ENCODE data around the gene CFAP52. TPM values are rescaled to one million over a fixed set of nuclear protein-coding genes. Genes with fewer than 3 reads are reported as not detected.

CFAP52 gene
- total and polyA plus RNA-seq, 2 donors (not counting 3 experiments of a cell fraction or from before 2014, with no cell fraction given) = not detected

GRCh38 chr17:9571201-9571600 lies 5.2 kb upstream of the CFAP52 start:
- no peak overlapping the region for H3K4me3 ChIP-seq (replicated peaks in 1 of 3; ENCODE audit: insufficient read depth in 1 of 3, low read depth in 1 of 3, low read length in 3 of 3)
- ChIA-PET POLR2A (no interaction called here), CTCF (no interaction called here)
- no peak overlapping the region for H3K4me2 ChIP-seq (ENCODE audit: insufficient read depth, low read length)
- no peaks in the 10 kb centered on the region for H3K9me1 ChIP-seq (replicated peaks; ENCODE audit: control insufficient read depth, extremely low read depth, insufficient read depth, low read length)
- TF ChIP-seq EZH2 (IDR thresholded peaks at IDR 0.05; ENCODE audit: borderline replicate concordance, low read depth, low read length, severe bottlenecking) (no peak), JUN (IDR thresholded peaks at IDR 0.05; ENCODE audit: borderline replicate concordance, insufficient read depth, insufficient read length, low read depth) (no peak)
- FAIRE-seq = no peak
- dilution Hi-C loops (cut with MboI; ENCODE audit: extremely low pct_ligation_motif_present, low sequenced_read_pairs) (no loop called here), intact Hi-C loops (cut with micrococcal nuclease) (no loop called here)
- H3K9ac ChIP-seq (replicated peaks; ENCODE audit: extremely low read depth, insufficient read depth, low read length) = no peak overlapping the region
- no TSS peak for BruUV-seq (replicated peaks)
- peaks cover 13% of the 10 kb centered on the region for H3K79me2 ChIP-seq (ENCODE audit: control insufficient read depth, insufficient read depth, low read length)
- peaks cover 12% of the 10 kb centered on the region for H3K4me1 ChIP-seq (ENCODE audit: control insufficient read depth, extremely low read depth, insufficient read depth, low read length)
- H3K9me3 ChIP-seq (replicated peaks; ENCODE audit: control insufficient read depth, insufficient read depth, low read length) = no peaks in the 10 kb centered on the region
- no peaks in the 10 kb centered on the region for H3K27me3 ChIP-seq (ENCODE audit: control insufficient read depth in 2 of 2, insufficient read depth in 2 of 2, low read length in 2 of 2)
- no peak for DNase-seq (ENCODE audit: low read depth, low spot score)
- H2AFZ ChIP-seq (ENCODE audit: low read depth, low read length) = no peak overlapping the region
- no peaks in the 10 kb centered on the region for H4K20me1 ChIP-seq (replicated peaks; ENCODE audit: control insufficient read depth, extremely low read depth, insufficient read depth, low read length)
- H3K27ac ChIP-seq (ENCODE audit: insufficient read depth, low read depth, low read length) = no peak overlapping the region
- no peaks in the 10 kb centered on the region for H3K36me3 ChIP-seq (ENCODE audit: control insufficient read depth in 2 of 2, extremely low read depth in 1 of 2, insufficient read depth in 2 of 2, low read length in 2 of 2)

GRCh38 chr17:9575381-9576101 lies 901 bp upstream of the CFAP52 start, which contains the start of gene STX8:
Gene STX8, minus strand, starts transcription at chr17:9575820. Its CDS starts 12 bp downstream, at chr17:9575808.
- Histone ChIP-seq H3K4me2 (ENCODE audit: insufficient read depth, low read length) (peak within 1 kb of the TSS; percentile 98), H3K36me3 (ENCODE audit: control insufficient read depth in 2 of 2, extremely low read depth in 1 of 2, insufficient read depth in 2 of 2, low read length in 2 of 2) (no peaks in the 10 kb centered on the region), H3K9me3 (replicated peaks; ENCODE audit: control insufficient read depth, insufficient read depth, low read length) (no peaks in the 10 kb centered on the region), H3K9ac (replicated peaks; ENCODE audit: extremely low read depth, insufficient read depth, low read length) (peak within 1 kb of the TSS; percentile 89), H3K4me3 (replicated peaks in 1 of 3; ENCODE audit: insufficient read depth in 1 of 3, low read depth in 1 of 3, low read length in 3 of 3) (peak within 1 kb of the TSS; percentile 59 to 89 (median 76)), H4K20me1 (replicated peaks; ENCODE audit: control insufficient read depth, extremely low read depth, insufficient read depth, low read length) (no peaks in the 10 kb centered on the region), H3K4me1 (ENCODE audit: control insufficient read depth, extremely low read depth, insufficient read depth, low read length) (peaks cover 19% of the 10 kb centered on the region), H3K79me2 (ENCODE audit: control insufficient read depth, insufficient read depth, low read length) (peaks cover 13% of the 10 kb centered on the region), H3K9me1 (replicated peaks; ENCODE audit: control insufficient read depth, extremely low read depth, insufficient read depth, low read length) (no peaks in the 10 kb centered on the region), H3K27me3 (ENCODE audit: control insufficient read depth in 2 of 2, insufficient read depth in 2 of 2, low read length in 2 of 2) (no peaks in the 10 kb centered on the region), H2AFZ (ENCODE audit: low read depth, low read length) (peak within 1 kb of the TSS; percentile 97), H3K27ac (ENCODE audit: insufficient read depth, low read depth, low read length) (peak within 1 kb of the TSS; percentile 8)
- POLR2A ChIA-PET = no interaction called here
- TF ChIP-seq POLR2A (IDR thresholded peaks at IDR 0.05; ENCODE audit: low read depth, low read length) (no peak), POLR2AphosphoS5 (IDR thresholded peaks at IDR 0.05; ENCODE audit: insufficient read depth, low read depth, low read length) (peak; percentile 60)
- dilution Hi-C loops (cut with MboI; ENCODE audit: extremely low pct_ligation_motif_present, low sequenced_read_pairs) = no loop called here
- CTCF ChIA-PET = interaction anchor here (0.7 to 5.6 kb wide), 6 partner anchors 10 to 1041 kb away, joined by 3 to 64 read pairs (median 19); no protein-coding TSS in a partner anchor
- peak; percentile 90 for DNase-seq (ENCODE audit: low read depth, low spot score)
- BruUV-seq (replicated peaks) = no TSS peak
- intact Hi-C loops (cut with micrococcal nuclease) = loop anchor here (1.0 kb wide), 1 partner anchor 9 kb away; no protein-coding TSS in a partner anchor
- peak; percentile 91 for FAIRE-seq

Measured in endothelial cell of umbilical vein (primary cell).